DMS53 (cell line): ENCODE data around the gene BEND7.
"Not testable (repeated sequence)": the region's sequence is repeated elsewhere in the genome, so short reads cannot be mapped to it uniquely, and the experiment has no call there.

Experiments used
- DNase-seq: peaks from one replicate; lab custom pipeline; 2025; lab: John Stamatoyannopoulos, UW

BEND7 gene

DNA sequence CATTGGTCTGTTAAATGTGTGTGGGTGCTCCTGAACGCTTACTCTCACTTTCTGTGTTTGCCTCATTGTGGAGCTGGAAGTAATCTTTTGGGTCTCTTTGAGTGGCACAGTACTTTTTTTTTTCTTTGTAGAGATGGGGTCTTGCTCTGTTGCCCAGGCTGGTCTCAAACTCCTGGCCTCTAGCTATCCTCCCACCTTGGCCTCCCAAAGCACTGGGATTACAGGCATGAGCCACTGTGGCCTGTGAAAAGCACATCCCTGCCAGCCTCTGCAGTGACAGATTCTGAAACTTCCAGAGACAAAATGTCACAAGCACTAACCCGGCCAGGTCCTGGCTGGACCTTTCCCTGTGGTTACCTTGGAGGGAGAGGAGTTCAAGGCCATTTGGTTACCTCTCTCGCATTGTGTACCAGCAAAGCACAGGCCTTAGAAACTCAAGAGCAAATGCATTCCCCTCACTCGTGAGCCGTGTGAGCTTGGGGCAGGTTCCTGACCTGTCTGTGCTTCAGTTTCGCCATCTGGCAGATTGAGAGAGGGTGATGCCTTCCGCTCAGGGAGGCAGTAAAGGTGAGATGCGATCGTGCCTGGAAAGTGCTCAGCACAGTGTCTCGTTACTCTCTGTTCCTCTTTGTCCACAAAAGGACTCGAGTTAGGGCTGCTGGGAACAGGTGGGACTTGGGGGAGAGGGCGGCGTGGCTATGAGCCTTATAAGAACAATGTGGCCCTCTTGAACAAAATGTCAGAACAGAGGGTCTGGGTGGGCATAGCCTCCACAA lies 108.1 kb downstream of the BEND7 start:
- no peak for DNase-seq

- no peak for DNase-seq
Observed at GRCh38 chr10:13417459-13418126, 111.2 kb downstream of the BEND7 start.

DNA sequence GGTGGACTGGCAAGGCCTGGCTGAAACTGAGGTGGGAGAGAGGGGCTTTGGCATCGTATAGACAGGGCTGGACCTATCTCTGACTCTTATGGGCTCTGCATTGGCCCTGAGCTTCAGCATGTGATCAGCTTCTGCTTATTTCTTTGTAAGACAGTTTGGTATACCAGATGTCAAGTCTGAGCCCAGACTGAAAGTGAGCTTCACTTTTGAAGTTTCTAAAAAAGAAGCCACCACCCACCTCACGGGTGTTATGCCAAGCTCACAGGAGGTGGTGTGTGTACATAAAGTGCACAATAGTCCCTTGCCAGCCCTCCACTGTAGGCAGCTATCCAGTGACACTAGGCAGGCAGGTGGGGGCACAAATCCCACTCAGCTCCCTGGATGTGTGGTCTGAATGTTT lies 112.1 kb downstream of the BEND7 start:
- DNase-seq: no peak

- DNase-seq: peak; percentile 64
Observed at GRCh38 chr10:13414855-13415254, 114.0 kb downstream of the BEND7 start.

GRCh38 chr10:13414137-13414536 lies 114.7 kb downstream of the BEND7 start:
- no peak for DNase-seq

GRCh38 chr10:13412894-13413293 lies 115.9 kb downstream of the BEND7 start:
- no peak for DNase-seq

- DNase-seq: peak; percentile 41
Observed at GRCh38 chr10:13404791-13405190, 124.0 kb downstream of the BEND7 start.

DNA sequence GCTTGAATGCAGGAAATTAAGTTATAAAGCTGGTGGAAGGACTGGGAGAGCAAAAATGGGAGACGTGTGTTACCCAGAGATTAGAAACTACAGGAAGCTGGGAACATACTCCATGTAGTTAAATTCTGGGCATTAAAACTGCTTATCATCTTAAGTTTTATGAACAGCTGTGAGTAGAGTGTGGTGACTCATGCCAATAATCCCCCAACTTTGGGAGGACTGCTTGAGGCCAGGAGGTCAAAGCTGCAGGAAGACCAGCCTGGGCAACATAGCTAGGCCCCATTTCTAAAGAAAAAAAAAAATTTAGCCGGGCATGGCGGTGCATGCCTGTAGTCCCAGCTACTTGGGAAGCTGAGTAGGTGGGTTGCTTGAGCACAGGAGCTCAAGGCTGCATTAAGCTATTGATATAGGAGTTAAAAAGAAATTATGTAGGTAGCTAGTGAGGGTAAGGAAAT lies 124.5 kb downstream of the BEND7 start:
- no peak for DNase-seq

GRCh38 chr10:13403426-13403825 lies 125.4 kb downstream of the BEND7 start:
- not testable (repeated sequence) for DNase-seq

DNA sequence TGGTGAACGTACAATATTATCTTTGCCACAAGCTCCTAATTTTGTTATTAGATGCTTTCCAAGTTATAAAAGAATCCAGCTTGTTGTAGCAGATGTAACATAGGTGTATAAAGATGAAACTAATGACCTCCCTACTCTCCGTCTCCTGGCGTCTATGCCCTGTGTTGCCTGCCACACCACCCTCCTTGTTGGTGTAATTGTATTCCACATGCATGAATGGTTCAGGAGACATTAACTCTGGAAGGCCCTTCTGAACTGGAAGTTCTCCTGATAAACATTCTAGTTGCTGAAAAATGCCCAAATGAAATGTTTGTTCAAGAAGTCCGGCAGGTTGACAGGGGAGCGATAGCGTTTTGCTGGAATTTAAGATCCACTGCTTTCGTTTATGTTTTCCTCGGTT lies 126.8 kb downstream of the BEND7 start:
- DNase-seq: no peak

DNA sequence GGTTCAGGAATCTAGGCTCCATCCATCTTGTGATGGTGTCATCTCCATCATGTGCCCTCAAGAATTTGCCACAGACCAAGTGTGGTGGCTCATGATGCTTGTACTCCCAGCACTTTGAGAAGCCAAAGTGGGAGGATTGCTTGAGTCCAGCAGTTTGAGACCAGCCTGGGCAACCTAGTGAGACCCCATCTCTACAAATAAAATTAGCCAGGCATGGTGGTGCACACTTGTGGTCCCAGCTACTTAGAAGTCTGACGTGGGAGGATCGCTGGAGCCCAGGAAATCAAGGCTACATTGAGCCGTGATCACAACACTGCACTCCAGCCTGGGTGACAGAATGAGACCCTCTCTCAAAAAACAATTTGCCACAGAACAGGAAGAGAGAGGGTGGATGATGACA lies 127.7 kb downstream of the BEND7 start:
- DNase-seq: no peak

DNA sequence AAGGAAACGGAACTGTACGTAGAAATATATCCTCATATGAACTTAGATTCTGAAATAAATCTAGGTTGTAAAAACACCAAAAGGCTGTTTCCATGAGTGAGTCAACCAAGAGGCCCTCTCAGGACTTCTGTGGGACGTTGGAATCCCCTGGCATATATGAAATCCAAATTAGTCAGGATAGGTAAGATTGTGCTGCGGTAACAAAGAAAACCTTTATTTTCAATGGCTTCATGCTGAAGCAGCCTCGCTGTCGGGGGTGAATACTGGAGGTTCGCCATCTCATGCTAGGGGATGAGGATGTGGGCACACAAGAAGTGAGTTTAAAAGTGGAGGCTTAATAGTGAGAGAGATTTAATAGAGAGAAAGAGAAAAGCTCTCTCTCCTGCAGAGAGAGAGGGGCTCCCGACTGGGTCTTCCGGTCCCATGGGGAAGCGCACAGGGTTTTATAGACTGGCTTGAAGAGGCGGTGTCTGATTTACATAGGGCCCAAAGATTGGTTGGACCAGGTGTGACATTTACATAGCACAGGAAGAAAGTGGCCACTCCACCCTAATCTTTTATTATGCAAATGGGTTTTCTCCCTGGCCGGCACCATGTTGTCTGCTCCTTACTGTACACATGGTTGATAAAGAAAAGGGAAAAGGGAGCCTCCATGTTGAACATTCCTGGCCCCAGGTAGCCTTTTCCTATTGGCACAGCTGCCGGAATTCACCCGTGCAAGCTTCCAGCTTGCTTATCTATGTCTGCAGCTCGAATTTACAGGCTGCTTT lies 128.4 kb downstream of the BEND7 start:
- DNase-seq: no peak

DNA sequence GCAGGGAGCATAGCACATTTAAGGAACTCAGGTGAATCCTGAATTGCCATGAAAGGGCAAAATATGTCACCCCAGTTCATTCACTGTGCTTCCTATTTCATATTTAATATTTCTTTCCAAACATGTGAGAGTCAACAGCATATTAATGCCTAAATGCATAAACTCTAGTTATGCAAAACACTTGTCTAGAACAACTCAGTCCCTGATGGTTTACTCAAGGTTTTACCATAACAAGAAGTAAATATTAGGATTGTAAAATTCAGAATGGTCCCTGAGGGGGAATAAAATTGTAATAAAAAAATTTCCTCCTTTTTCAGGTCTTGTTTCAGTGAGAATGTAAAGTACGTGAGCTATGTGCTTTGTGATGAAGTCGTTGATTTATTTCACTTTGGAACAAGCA lies 129.1 kb downstream of the BEND7 start:
- DNase-seq: no peak

- DNase-seq: no peak
Observed at GRCh38 chr10:13399236-13399635, 129.6 kb downstream of the BEND7 start.

DNA sequence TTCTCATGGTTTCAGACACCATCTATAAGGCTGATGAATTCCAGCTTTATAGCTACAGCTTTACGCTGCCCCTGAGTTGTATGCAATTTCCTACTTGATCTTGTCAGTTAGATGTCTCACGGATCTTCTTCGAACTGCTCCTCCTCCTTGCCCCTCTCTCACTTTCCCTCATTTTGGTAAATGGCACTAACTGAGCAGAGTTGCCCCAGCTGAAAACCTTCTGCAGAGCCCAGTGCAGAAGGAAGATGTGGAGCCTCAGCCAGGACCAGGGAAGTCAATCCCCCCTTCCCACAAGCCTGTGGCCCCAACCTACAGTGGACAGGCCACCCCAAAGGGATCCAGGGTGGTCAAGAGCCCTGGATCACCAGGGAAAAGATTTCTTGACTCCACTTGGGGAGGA lies 131.8 kb downstream of the BEND7 start:
- DNase-seq: no peak

- no peak for DNase-seq
Observed at GRCh38 chr10:13396369-13396768, 132.4 kb downstream of the BEND7 start.

DNA sequence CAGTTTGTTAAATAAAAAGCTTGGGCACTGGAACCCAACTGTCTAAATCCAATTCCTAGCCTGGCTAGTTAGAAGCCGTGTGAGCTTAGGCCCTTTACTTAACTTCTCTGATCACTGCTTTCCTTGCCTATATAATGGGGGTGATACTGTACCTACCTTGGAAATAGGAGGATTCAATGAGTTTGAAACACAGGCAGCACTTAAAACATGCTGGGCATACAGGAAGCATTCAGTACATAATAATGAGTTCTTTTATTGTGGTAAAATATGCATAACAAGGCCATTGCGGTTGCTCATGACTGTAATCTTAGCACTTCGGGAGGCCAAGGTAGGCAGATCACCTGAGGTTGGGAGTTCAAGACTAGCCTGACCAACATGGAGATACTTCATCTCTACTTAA lies 133.3 kb downstream of the BEND7 start:
- DNase-seq: no peak

DNA sequence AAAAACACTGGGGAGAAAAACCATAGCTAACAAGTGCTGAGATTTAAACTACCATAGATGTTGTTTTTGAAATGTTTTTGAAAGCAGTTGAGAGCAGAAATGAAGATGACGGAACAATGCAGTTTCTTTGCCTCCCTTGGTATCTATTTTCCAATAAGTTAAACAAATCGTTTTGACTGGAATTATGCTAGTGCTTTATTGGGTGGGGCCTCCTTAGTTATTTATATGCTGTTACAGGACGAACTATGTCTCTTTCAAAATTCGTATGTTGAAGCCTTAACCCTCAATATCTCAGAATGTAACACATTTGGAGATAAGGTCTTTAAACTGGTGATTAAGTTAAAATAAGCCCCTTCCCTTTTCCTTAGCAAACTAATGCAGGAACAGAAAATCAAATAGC lies 135.2 kb downstream of the BEND7 start:
- DNase-seq: no peak

- DNase-seq: no peak
Observed at GRCh38 chr10:13392701-13393100, 136.1 kb downstream of the BEND7 start.
